Lower leg skin (tissue), 3 donors: Measurements from ENCODE around the gene NOTCH1.

Experiments used
- CTCF ChIP-seq, 3 donors: fragments of 450-650 bp; IDR thresholded peaks; one replicate each; pipeline ENCODE4 v1.5.1; 2016; ENCODE audit warnings: antibody characterized with exemption in 3 of 3, mild to moderate bottlenecking in 3 of 3, moderate library complexity in 2 of 3
- POLR2A ChIP-seq, 2 donors: fragments of 450-650 bp; IDR thresholded peaks; one replicate each; pipeline ENCODE4 v1.6.1; 2016 to 2017; ENCODE audit warnings: antibody characterized with exemption in 2 of 2, mild to moderate bottlenecking in 1 of 2, moderate library complexity in 1 of 2

- TF ChIP-seq CTCF (IDR thresholded peaks at IDR 0.05) (no peak), POLR2A (IDR thresholded peaks at IDR 0.05) (no peak)
These were observed 85.0 kb downstream of the NOTCH1 start for GRCh38 chr9:136460772-136461325.
